Measurements from ENCODE around the gene VILL.

GRCh38 chr3:38022301-38022700, 31.7 kb downstream of the VILL start:
- TF ChIP-seq CTCF (IDR thresholded peaks at IDR 0.05 in 8 of 11, conservative IDR thresholded peaks at IDR 0.05 in 3 of 11) (no peak), POLR2AphosphoS5 (IDR thresholded peaks at IDR 0.05) (no peak)
